Caco-2 (cell line): ENCODE measurements around the gene LCN12. TPM values are rescaled to one million over a fixed set of nuclear protein-coding genes. Genes with fewer than 3 reads are reported as not detected.

Source experiments
- BruUV-seq: library from RNA; stranded (reverse); fragments of 400-500 nt; replicated peaks from 2 replicates; lab custom pipeline; 2021; lab: Mats Ljungman, UMichigan
- CTCF ChIA-PET: fragments of 300-600 bp; sonication (Branson Sonifier 250); formaldehyde crosslinking; loops from one replicate; lab custom pipeline; 2022; ENCODE audit warnings: antibody characterized with exemption; lab: Charles Lee
- POLR2A ChIA-PET: fragments of 300-600 bp; sonication (Branson Sonifier 250); formaldehyde crosslinking; loops from one replicate; lab custom pipeline; 2022; ENCODE audit warnings: antibody characterized with exemption; lab: Charles Lee
- DNase-seq, 2 experiments: peaks; one replicate each; pipeline versions ENCODE4 v3.0.0 to v3.0.0-alpha.2; 2020 to 2022
- H3K27me3 ChIP-seq: replicated peaks from 2 replicates; pipeline ENCODE4 v1.6.0; 2011; ENCODE audit warnings: low read length; ENCODE audit not compliant: control insufficient read depth, insufficient read depth
- H3K36me3 ChIP-seq: 2 replicates; pipeline ENCODE4 v1.5.1; 2011; ENCODE audit warnings: low read length; ENCODE audit not compliant: control insufficient read depth, insufficient read depth
- H3K4me1 ChIP-seq: fragments of 250-450 bp; sonication (Bioruptor Pico); 2 replicates; pipeline ENCODE4 v1.5.1; 2020; ENCODE audit warnings: mild to moderate bottlenecking
- H3K4me3 ChIP-seq: 2 replicates; pipeline ENCODE4 v1.5.1; 2011; ENCODE audit warnings: low read depth, mild to moderate bottlenecking, control low read depth, low read length
- H3K9me3 ChIP-seq: fragments of 250-450 bp; sonication (Bioruptor Pico); 2 replicates; pipeline ENCODE4 v1.5.1; 2020; ENCODE audit warnings: mild to moderate bottlenecking, moderate library complexity
- H3K27ac Mint-ChIP-seq: one replicate; pipeline ENCODE4 v1.8.0; 2022; ENCODE audit warnings: mixed read lengths; ENCODE audit not compliant: unreplicated experiment
- H3K27me3 Mint-ChIP-seq: one replicate; pipeline ENCODE4 v1.8.0; 2022; ENCODE audit warnings: mixed read lengths; ENCODE audit not compliant: insufficient read depth, unreplicated experiment
- H3K36me3 Mint-ChIP-seq: one replicate; pipeline ENCODE4 v1.8.0; 2022; ENCODE audit warnings: mild to moderate bottlenecking, mixed read lengths; ENCODE audit not compliant: insufficient read depth, unreplicated experiment
- H3K4me1 Mint-ChIP-seq: one replicate; pipeline ENCODE4 v1.8.0; 2022; ENCODE audit warnings: low read depth, mixed read lengths; ENCODE audit not compliant: unreplicated experiment
- H3K4me3 Mint-ChIP-seq: one replicate; pipeline ENCODE4 v1.8.0; 2022; ENCODE audit warnings: mild to moderate bottlenecking, moderate library complexity, mixed read lengths; ENCODE audit not compliant: unreplicated experiment
- H3K9me3 Mint-ChIP-seq: one replicate; pipeline ENCODE4 v1.8.0; 2022; ENCODE audit warnings: mixed read lengths; ENCODE audit not compliant: unreplicated experiment
- intact Hi-C: fragments of 100-400 bp; cut with micrococcal nuclease; formaldehyde crosslinking; loops from one replicate; pipeline ENCODE4 v1.10.0; 2022; ENCODE audit not compliant: unreplicated experiment
- total RNA-seq: library from RNA; stranded (reverse); gene quantifications from 2 replicates; pipeline ENCODE4 v1.2.3, GENCODE V29; 2022
- TF ChIP-seq, protein P1 (sequence below), 2 experiments: fragments of 200-600 bp in 1 of 2; IDR thresholded peaks; 1 replicate in 1 of 2; 2 replicates in 1 of 2; pipeline versions ENCODE4 v1.5.1 to v1.8.0; 2011 to 2022; ENCODE audit warnings: antibody characterized with exemption in 1 of 2, control low read depth in 1 of 2, inconsistent platforms in 1 of 2, low read depth in 1 of 2, low read length in 1 of 2, mild to moderate bottlenecking in 1 of 2, moderate library complexity in 1 of 2; ENCODE audit not compliant: insufficient read depth in 1 of 2, severe bottlenecking in 1 of 2, unreplicated experiment in 1 of 2

LCN12 gene
- total RNA-seq, 1 experiment from 2014 or later, result 20.0 TPM

DNA sequence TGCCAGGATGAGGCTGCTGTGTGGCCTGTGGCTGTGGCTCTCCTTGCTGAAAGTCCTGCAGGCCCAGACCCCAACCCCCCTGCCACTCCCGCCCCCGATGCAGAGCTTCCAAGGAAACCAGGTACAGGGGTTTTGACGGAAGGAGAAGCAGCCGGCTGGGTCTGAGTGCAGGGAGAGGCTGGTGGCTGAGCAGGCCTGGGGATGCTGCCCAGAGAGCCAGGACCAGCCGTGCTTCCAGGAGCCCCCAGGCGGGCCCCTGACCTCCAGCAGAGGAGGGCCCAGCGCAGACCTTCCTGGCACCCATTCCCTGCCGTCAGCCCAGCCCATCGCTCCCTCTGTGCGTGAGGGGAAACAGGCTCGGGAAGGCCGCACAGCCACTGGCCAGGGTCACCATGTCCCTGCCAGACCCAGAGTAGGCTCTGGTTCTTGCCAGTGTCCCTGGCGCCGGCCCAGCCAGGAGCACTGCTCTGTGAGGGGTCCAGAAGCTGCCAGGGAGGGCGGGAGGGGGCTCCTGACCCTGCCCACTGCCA, 313 bp downstream of the LCN12 start:
- H3K4me3 ChIP-seq, result no peak overlapping the region
- H3K27ac Mint-ChIP-seq, result no peak overlapping the region
- ChIA-PET POLR2A (no interaction called here), CTCF (no interaction called here)
- H3K4me3 Mint-ChIP-seq, result no peak overlapping the region
- H3K27me3 Mint-ChIP-seq, result no peaks in the 10 kb centered on the region
- H3K4me1 ChIP-seq, result peaks cover 27% of the 10 kb centered on the region
- H3K36me3 Mint-ChIP-seq, result peaks cover 12% of the 10 kb centered on the region
- intact Hi-C loops, result no loop called here
- H3K9me3 ChIP-seq, result no peaks in the 10 kb centered on the region
- no TSS peak for BruUV-seq
- H3K27me3 ChIP-seq, result no peaks in the 10 kb centered on the region
- TF ChIP-seq, protein P1, sequence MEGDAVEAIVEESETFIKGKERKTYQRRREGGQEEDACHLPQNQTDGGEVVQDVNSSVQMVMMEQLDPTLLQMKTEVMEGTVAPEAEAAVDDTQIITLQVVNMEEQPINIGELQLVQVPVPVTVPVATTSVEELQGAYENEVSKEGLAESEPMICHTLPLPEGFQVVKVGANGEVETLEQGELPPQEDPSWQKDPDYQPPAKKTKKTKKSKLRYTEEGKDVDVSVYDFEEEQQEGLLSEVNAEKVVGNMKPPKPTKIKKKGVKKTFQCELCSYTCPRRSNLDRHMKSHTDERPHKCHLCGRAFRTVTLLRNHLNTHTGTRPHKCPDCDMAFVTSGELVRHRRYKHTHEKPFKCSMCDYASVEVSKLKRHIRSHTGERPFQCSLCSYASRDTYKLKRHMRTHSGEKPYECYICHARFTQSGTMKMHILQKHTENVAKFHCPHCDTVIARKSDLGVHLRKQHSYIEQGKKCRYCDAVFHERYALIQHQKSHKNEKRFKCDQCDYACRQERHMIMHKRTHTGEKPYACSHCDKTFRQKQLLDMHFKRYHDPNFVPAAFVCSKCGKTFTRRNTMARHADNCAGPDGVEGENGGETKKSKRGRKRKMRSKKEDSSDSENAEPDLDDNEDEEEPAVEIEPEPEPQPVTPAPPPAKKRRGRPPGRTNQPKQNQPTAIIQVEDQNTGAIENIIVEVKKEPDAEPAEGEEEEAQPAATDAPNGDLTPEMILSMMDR (IDR thresholded peaks at IDR 0.05; ENCODE audit: insufficient read depth in 1 of 2, low read depth in 1 of 2, low read length in 1 of 2, severe bottlenecking in 1 of 2, unreplicated experiment in 1 of 2), result no peak
- H3K4me1 Mint-ChIP-seq, result no peaks in the 10 kb centered on the region
- H3K36me3 ChIP-seq, result no peaks in the 10 kb centered on the region; the same call in 1 of the 2 replicates
- peaks cover 12% of the 10 kb centered on the region for H3K9me3 Mint-ChIP-seq
- no peak for DNase-seq

DNA sequence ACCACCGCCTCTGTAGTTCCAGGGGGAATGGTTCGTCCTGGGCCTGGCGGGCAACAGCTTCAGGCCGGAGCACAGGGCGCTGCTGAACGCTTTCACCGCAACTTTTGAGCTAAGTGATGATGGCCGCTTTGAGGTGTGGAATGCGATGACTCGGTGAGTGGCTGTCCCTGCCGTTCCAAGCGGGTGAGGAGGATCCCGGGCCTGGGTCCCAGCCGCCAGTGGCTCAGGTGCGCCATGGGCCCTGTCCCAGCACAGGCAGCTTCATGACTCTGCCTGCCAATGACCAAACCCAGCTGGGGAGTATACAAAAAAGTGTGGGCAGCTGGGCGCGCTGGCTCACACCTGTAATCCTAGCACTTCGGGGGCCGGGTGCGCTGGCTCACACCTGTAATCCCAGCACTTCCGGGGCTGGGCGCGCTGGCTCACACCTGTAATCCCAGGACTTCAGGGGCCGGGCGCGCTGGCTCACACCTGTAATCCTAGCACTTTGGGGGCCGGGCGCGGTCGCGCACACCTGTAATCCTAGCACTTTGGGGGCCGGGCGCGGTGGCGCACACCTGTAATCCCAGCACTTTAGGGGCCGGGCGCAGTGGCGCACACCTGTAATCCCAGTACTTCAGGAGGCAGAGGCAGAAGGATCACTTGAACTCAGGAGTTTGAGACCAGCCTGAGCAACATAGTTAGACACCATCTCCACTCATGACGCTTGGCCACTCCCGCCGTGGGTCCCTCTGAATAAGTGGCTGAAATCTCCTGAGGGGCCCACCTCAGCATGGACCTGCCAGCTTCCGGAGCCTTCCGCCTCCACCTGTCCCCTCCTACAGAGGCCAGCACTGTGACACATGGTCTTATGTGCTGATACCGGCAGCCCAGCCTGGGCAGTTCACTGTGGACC, 1.1 kb downstream of the LCN12 start:
- TF ChIP-seq, protein P1 (IDR thresholded peaks at IDR 0.05; ENCODE audit: insufficient read depth in 1 of 2, low read depth in 1 of 2, low read length in 1 of 2, severe bottlenecking in 1 of 2, unreplicated experiment in 1 of 2), result no peak
- CTCF ChIA-PET, result no interaction called here
- intact Hi-C loops, result no loop called here
- no peaks in the 10 kb centered on the region for H3K9me3 ChIP-seq
- H3K27me3 Mint-ChIP-seq, result no peaks in the 10 kb centered on the region
- no peaks in the 10 kb centered on the region; the same call in 1 of the 2 replicates for H3K36me3 ChIP-seq
- H3K4me3 ChIP-seq, result no peak overlapping the region
- H3K36me3 Mint-ChIP-seq, result peaks cover 12% of the 10 kb centered on the region
- H3K4me1 Mint-ChIP-seq, result no peaks in the 10 kb centered on the region
- no peak overlapping the region for H3K27ac Mint-ChIP-seq
- H3K4me3 Mint-ChIP-seq, result no peak overlapping the region
- H3K27me3 ChIP-seq, result no peaks in the 10 kb centered on the region
- peaks cover 12% of the 10 kb centered on the region for H3K9me3 Mint-ChIP-seq
- DNase-seq, result no peak
- no TSS peak for BruUV-seq
- POLR2A ChIA-PET, result no interaction called here
- peaks cover 19% of the 10 kb centered on the region for H3K4me1 ChIP-seq

DNA sequence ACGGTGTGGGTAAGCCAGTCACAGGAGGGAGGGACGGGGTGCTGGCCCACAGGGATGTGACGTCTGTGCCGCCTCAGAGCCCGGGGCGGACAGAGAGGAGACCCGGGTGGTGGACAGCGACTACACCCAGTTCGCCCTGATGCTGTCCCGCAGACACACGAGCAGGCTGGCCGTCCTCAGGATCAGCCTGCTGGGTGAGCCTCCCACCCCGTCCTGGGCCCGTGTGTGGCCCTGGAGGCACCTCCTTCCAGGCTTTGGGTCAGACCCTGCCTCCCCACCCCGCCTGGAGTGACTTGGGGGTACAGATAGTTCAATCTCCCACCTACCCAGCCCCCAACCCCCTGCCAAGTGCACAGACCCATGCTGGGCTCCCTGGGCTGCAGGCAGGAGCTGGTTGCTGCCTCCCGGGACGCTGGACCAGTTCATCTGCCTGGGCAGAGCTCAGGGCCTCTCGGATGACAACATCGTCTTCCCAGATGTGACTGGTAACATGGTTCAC, 1.7 kb downstream of the LCN12 start:
- intact Hi-C loops, result no loop called here
- Histone ChIP-seq H3K36me3 (no peaks in the 10 kb centered on the region; the same call in 1 of the 2 replicates), H3K9me3 (no peaks in the 10 kb centered on the region), H3K27me3 (no peaks in the 10 kb centered on the region), H3K4me3 (no peak overlapping the region), H3K4me1 (peaks cover 12% of the 10 kb centered on the region)
- no peak for DNase-seq
- CTCF ChIA-PET, result no interaction called here
- peaks cover 12% of the 10 kb centered on the region for H3K36me3 Mint-ChIP-seq
- no TSS peak for BruUV-seq
- H3K27ac Mint-ChIP-seq, result no peak overlapping the region
- no peaks in the 10 kb centered on the region for H3K4me1 Mint-ChIP-seq
- H3K9me3 Mint-ChIP-seq, result peaks cover 12% of the 10 kb centered on the region
- no peak overlapping the region for H3K4me3 Mint-ChIP-seq
- TF ChIP-seq, protein P1 (IDR thresholded peaks at IDR 0.05; ENCODE audit: insufficient read depth in 1 of 2, low read depth in 1 of 2, low read length in 1 of 2, severe bottlenecking in 1 of 2, unreplicated experiment in 1 of 2), result no peak
- POLR2A ChIA-PET, result no interaction called here
- H3K27me3 Mint-ChIP-seq, result no peaks in the 10 kb centered on the region
